KMS-11 (cell line): ENCODE measurements around the gene SLC5A2.
A peak's percentile ranks its signal among the peaks of the same experiment; 100 is the strongest.

Source experiments
- H2AFZ ChIP-seq: fragments of 200-600 bp; sonication (generic); 2 replicates; pipeline ENCODE4 v1.6.1; 2016; ENCODE audit warnings: antibody characterized with exemption, mixed run types, low read depth
- H3K27ac ChIP-seq: fragments of 200-600 bp; sonication (generic); 2 replicates; pipeline ENCODE4 v1.6.1; 2016; ENCODE audit warnings: mild to moderate bottlenecking, mixed run types
- H3K27me3 ChIP-seq: fragments of 200-600 bp; sonication (generic); 2 replicates; pipeline ENCODE4 v1.6.1; 2017; ENCODE audit warnings: mild to moderate bottlenecking, low read depth, mixed run types, moderate library complexity; ENCODE audit not compliant: insufficient read depth
- H3K36me3 ChIP-seq: fragments of 200-600 bp; sonication (generic); 2 replicates; pipeline ENCODE4 v1.6.1; 2017; ENCODE audit warnings: mild to moderate bottlenecking, mixed run types; ENCODE audit not compliant: insufficient read depth
- H3K4me1 ChIP-seq: fragments of 200-600 bp; sonication (generic); 2 replicates; pipeline ENCODE4 v1.6.1; 2016; ENCODE audit warnings: mild to moderate bottlenecking, low read depth, mixed run types; ENCODE audit not compliant: poor library complexity, severe bottlenecking
- H3K4me2 ChIP-seq: fragments of 200-600 bp; sonication (generic); 2 replicates; pipeline ENCODE4 v1.7.0; 2016; ENCODE audit warnings: mild to moderate bottlenecking, mixed run types
- H3K4me3 ChIP-seq: fragments of 200-600 bp; sonication (generic); IDR thresholded peaks from 2 replicates; pipeline ENCODE4 v1.6.1; 2017; ENCODE audit warnings: low read depth, low read length, mixed read lengths; ENCODE audit not compliant: insufficient read depth
- H3K79me2 ChIP-seq: fragments of 200-600 bp; sonication (generic); 2 replicates; pipeline ENCODE4 v1.6.1; 2016; ENCODE audit warnings: low read depth, mixed run types; ENCODE audit not compliant: insufficient read depth
- H3K9ac ChIP-seq: fragments of 200-600 bp; sonication (generic); 2 replicates; pipeline ENCODE4 v1.6.1; 2016; ENCODE audit warnings: mild to moderate bottlenecking, mixed run types
- H4K20me1 ChIP-seq: fragments of 200-600 bp; sonication (generic); 2 replicates; pipeline ENCODE4 v1.6.1; 2016; ENCODE audit warnings: mild to moderate bottlenecking, mixed run types; ENCODE audit not compliant: insufficient read depth
- TF ChIP-seq, protein P1 (sequence below): fragments of 200-600 bp; sonication (generic); conservative IDR thresholded peaks from 2 replicates; pipeline ENCODE4 v1.6.1; 2017; ENCODE audit warnings: low read depth, mild to moderate bottlenecking, antibody characterized with exemption, low read length, moderate library complexity, mixed read lengths

Gene SLC5A2

GRCh38 chr16:31451681-31452351 is 31.1 kb upstream of the SLC5A2 start:
- H2AFZ ChIP-seq: no peak overlapping the region
- H3K79me2 ChIP-seq: peaks cover 11% of the 10 kb centered on the region; the same call in 1 of the 2 replicates
- TF ChIP-seq, protein P1, sequence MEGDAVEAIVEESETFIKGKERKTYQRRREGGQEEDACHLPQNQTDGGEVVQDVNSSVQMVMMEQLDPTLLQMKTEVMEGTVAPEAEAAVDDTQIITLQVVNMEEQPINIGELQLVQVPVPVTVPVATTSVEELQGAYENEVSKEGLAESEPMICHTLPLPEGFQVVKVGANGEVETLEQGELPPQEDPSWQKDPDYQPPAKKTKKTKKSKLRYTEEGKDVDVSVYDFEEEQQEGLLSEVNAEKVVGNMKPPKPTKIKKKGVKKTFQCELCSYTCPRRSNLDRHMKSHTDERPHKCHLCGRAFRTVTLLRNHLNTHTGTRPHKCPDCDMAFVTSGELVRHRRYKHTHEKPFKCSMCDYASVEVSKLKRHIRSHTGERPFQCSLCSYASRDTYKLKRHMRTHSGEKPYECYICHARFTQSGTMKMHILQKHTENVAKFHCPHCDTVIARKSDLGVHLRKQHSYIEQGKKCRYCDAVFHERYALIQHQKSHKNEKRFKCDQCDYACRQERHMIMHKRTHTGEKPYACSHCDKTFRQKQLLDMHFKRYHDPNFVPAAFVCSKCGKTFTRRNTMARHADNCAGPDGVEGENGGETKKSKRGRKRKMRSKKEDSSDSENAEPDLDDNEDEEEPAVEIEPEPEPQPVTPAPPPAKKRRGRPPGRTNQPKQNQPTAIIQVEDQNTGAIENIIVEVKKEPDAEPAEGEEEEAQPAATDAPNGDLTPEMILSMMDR: peak; percentile 39; the same call in 1 of the 2 replicates
- no peaks in the 10 kb centered on the region for H4K20me1 ChIP-seq
- H3K9ac ChIP-seq: no peak overlapping the region
- H3K36me3 ChIP-seq: no peaks in the 10 kb centered on the region
- H3K4me1 ChIP-seq: peaks cover 4% of the 10 kb centered on the region
- no peaks in the 10 kb centered on the region for H3K27me3 ChIP-seq
- no peak overlapping the region for H3K4me3 ChIP-seq
- no peak overlapping the region for H3K27ac ChIP-seq
- no peak overlapping the region for H3K4me2 ChIP-seq

GRCh38 chr16:31452631-31453106 is 30.3 kb upstream of the SLC5A2 start:
- H3K4me2 ChIP-seq: no peak overlapping the region
- no peak overlapping the region for H3K4me3 ChIP-seq
- H2AFZ ChIP-seq: no peak overlapping the region
- peaks cover 19% of the 10 kb centered on the region for H3K79me2 ChIP-seq
- TF ChIP-seq, protein P1: no peak
- H3K27me3 ChIP-seq: no peaks in the 10 kb centered on the region
- H3K36me3 ChIP-seq: no peaks in the 10 kb centered on the region
- H4K20me1 ChIP-seq: no peaks in the 10 kb centered on the region
- no peak overlapping the region for H3K27ac ChIP-seq
- peaks cover 13% of the 10 kb centered on the region for H3K4me1 ChIP-seq
- no peak overlapping the region for H3K9ac ChIP-seq

GRCh38 chr16:31453255-31454204 is 29.4 kb upstream of the SLC5A2 start:
- TF ChIP-seq, protein P1: no peak
- no peak overlapping the region for H3K4me3 ChIP-seq
- no peaks in the 10 kb centered on the region for H4K20me1 ChIP-seq
- peaks cover 27% of the 10 kb centered on the region for H3K79me2 ChIP-seq
- no peak overlapping the region for H3K4me2 ChIP-seq
- no peaks in the 10 kb centered on the region for H3K36me3 ChIP-seq
- H3K27ac ChIP-seq: no peak overlapping the region
- no peak overlapping the region for H2AFZ ChIP-seq
- H3K4me1 ChIP-seq: peaks cover 13% of the 10 kb centered on the region
- no peak overlapping the region for H3K9ac ChIP-seq
- no peaks in the 10 kb centered on the region for H3K27me3 ChIP-seq

DNA sequence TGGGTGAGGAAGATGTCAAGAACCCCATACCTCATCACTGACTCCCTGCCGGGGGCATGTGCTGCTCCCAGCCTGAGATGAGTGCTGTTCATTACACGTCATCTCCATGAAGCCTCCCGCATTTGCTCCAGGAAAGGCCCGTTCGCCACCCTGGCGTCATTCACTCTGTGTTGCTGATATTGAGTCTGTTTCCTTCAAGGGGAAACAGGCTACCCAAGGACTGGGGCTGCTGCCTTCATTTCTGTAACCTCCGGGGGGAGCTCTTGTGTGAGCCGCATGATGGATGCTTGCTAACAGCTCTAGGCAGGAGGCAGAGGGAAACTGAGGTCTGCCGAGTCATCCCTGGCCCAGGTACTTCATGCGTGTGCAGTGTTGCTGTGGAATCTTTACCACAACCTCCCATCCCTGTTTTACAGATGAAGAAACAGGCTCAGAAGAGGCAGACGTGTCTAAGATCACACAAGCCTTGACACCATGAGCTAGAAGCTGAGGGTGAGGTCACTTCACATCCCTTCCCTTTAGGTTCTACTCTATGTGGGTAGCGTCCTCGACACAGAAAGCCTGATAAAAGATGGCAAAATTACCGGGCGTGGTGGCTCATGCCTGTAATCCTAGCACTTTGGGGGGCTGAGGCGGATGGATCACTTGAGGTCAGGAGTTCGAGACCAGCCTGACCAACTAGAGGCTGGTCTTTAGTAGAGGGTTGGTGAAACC is 27.2 kb upstream of the SLC5A2 start:
- H4K20me1 ChIP-seq: no peaks in the 10 kb centered on the region
- peaks cover 37% of the 10 kb centered on the region for H3K79me2 ChIP-seq
- no peak overlapping the region for H3K4me3 ChIP-seq
- H3K9ac ChIP-seq: no peak overlapping the region
- H3K4me2 ChIP-seq: no peak overlapping the region
- H3K27me3 ChIP-seq: no peaks in the 10 kb centered on the region
- H3K27ac ChIP-seq: no peak overlapping the region
- no peaks in the 10 kb centered on the region for H3K36me3 ChIP-seq
- no peak overlapping the region for H2AFZ ChIP-seq
- TF ChIP-seq, protein P1: peak; percentile 62
- H3K4me1 ChIP-seq: peaks cover 21% of the 10 kb centered on the region
